Occipital lobe (tissue), 2 donors: ENCODE results near the gene CTDSP1. TPM values are rescaled to one million over a fixed set of nuclear protein-coding genes. Genes with fewer than 3 reads are reported as not detected.
A peak's percentile ranks its signal among the peaks of the same experiment; 100 is the strongest.

Experiments used
- small RNA-seq: library from RNA; depleted of rRNA; stranded (forward); fragments of <200 nt; gene quantifications from one replicate; pipeline ENCODE3, GENCODE V24; 2014
- total RNA-seq: library from RNA; depleted of rRNA; stranded (reverse); fragments of >200 nt; gene quantifications from one replicate; pipeline ENCODE4 v1.2.3, GENCODE V29; 2014

CTDSP1 gene
- total RNA-seq, 1 donor from 2014 or later, result 13.3 TPM

Small RNA genes within 50 kb of the gene (small RNA-seq; reads per million reads assigned to genes)
- 698 reads per million, percentile 98 among the genes with 10 or more reads in this experiment for gene MIR26B

Other genes starting within 250 kb of the CTDSP1 start
- not detected for gene CXCR1, start 232.9 kb upstream of the CTDSP1 start, total RNA-seq
- gene ARPC2, start 182.7 kb upstream of the CTDSP1 start, total RNA-seq, result 110 TPM
- not detected for gene GPBAR1, start 138.9 kb upstream of the CTDSP1 start, total RNA-seq
- 105 TPM for gene AAMP, start 129.7 kb upstream of the CTDSP1 start, total RNA-seq
- 18.2 TPM for gene PNKD, start 129.3 kb upstream of the CTDSP1 start, total RNA-seq
- gene TMBIM1, start 107.4 kb upstream of the CTDSP1 start, total RNA-seq, result 16.2 TPM
- 0.31 TPM for gene CATIP, start 43.0 kb upstream of the CTDSP1 start, total RNA-seq
- gene SLC11A1, start 17.6 kb upstream of the CTDSP1 start, total RNA-seq, result 1.7 TPM
- gene VIL1, start 19.3 kb downstream of the CTDSP1 start, total RNA-seq, result not detected
- gene USP37, start 168.5 kb downstream of the CTDSP1 start, total RNA-seq, result 38.7 TPM
- 39.6 TPM for gene CNOT9, start 169.0 kb downstream of the CTDSP1 start, total RNA-seq
- 0.31 TPM for gene PLCD4, start 208.0 kb downstream of the CTDSP1 start, total RNA-seq